ENCODE data around the gene GEMIN8. TPM values are rescaled to one million over a fixed set of nuclear protein-coding genes. Genes with fewer than 3 reads are reported as not detected.

The GEMIN8 gene
- 14.2 and 18.4 TPM in 2 replicates for total RNA-seq
- polyA plus RNA-seq (2012), result 15.5 TPM

- DNase-seq (ENCODE audit: low read depth), result peak; percentile 88
These were observed at the start of gene GEMIN8 for GRCh38 chrX:14029425-14030173. TSS of gene GEMIN8 (minus strand) at chrX:14029892. CDS start at chrX:14021478, 8,414 bp downstream.

- no peak for DNase-seq (ENCODE audit: low read depth)
These were observed 46.9 kb upstream of the GEMIN8 start for GRCh38 chrX:14076639-14077038.

GRCh38 chrX:14073556-14073955 lies 43.9 kb upstream of the GEMIN8 start:
- no peak for DNase-seq (ENCODE audit: low read depth)

GRCh38 chrX:14073071-14073470 lies 43.4 kb upstream of the GEMIN8 start:
- no peak for DNase-seq (ENCODE audit: low read depth)

GRCh38 chrX:14065800-14066199 lies 36.1 kb upstream of the GEMIN8 start:
- DNase-seq (ENCODE audit: low read depth), result no peak

GRCh38 chrX:14064626-14065432 lies 35.1 kb upstream of the GEMIN8 start:
- no peak for DNase-seq (ENCODE audit: low read depth)

- no peak for DNase-seq (ENCODE audit: low read depth)
These were observed 32.8 kb upstream of the GEMIN8 start for GRCh38 chrX:14062524-14062923.

GRCh38 chrX:14056206-14056605 lies 26.5 kb upstream of the GEMIN8 start:
- no peak for DNase-seq (ENCODE audit: low read depth)

GRCh38 chrX:14051416-14051815 lies 21.7 kb upstream of the GEMIN8 start:
- no peak for DNase-seq (ENCODE audit: low read depth)

- DNase-seq (ENCODE audit: low read depth), result no peak
These were observed 21.0 kb upstream of the GEMIN8 start for GRCh38 chrX:14050709-14051108.

GRCh38 chrX:14043209-14043608 lies 13.5 kb upstream of the GEMIN8 start:
- DNase-seq (ENCODE audit: low read depth), result no peak

- DNase-seq (ENCODE audit: low read depth), result peak; percentile 43
These were observed 9.7 kb upstream of the GEMIN8 start for GRCh38 chrX:14039344-14039743.

GRCh38 chrX:14038375-14039085 lies 8.8 kb upstream of the GEMIN8 start:
- no peak for DNase-seq (ENCODE audit: low read depth)

- DNase-seq (ENCODE audit: low read depth), result peak; percentile 59
These were observed 2.7 kb upstream of the GEMIN8 start for GRCh38 chrX:14032406-14032805.

GRCh38 chrX:14030174-14030530 lies 460 bp upstream of the GEMIN8 start:
- DNase-seq (ENCODE audit: low read depth), result no peak

GRCh38 chrX:14029039-14029424 lies 660 bp downstream of the GEMIN8 start:
- no peak for DNase-seq (ENCODE audit: low read depth)

GRCh38 chrX:14028473-14028872 lies 1.2 kb downstream of the GEMIN8 start:
- DNase-seq (ENCODE audit: low read depth), result no peak

GRCh38 chrX:14027511-14028019 lies 2.1 kb downstream of the GEMIN8 start:
- DNase-seq (ENCODE audit: low read depth), result peak; percentile 64

- DNase-seq (ENCODE audit: low read depth), result peak; percentile 26
These were observed 2.7 kb downstream of the GEMIN8 start for GRCh38 chrX:14027036-14027435.

- no peak for DNase-seq (ENCODE audit: low read depth)
These were observed 3.6 kb downstream of the GEMIN8 start for GRCh38 chrX:14026121-14026520.

GRCh38 chrX:14022019-14022418 lies 7.7 kb downstream of the GEMIN8 start:
- no peak for DNase-seq (ENCODE audit: low read depth)

- DNase-seq (ENCODE audit: low read depth), result no peak
These were observed 12.3 kb downstream of the GEMIN8 start for GRCh38 chrX:14017399-14017798.
